ENCODE results near the gene EHD4. TPM values are rescaled to one million over a fixed set of nuclear protein-coding genes. Genes with fewer than 3 reads are reported as not detected.

The EHD4 gene
- total RNA-seq, 1 donor from 2014 or later, result 20.9 TPM

DNA sequence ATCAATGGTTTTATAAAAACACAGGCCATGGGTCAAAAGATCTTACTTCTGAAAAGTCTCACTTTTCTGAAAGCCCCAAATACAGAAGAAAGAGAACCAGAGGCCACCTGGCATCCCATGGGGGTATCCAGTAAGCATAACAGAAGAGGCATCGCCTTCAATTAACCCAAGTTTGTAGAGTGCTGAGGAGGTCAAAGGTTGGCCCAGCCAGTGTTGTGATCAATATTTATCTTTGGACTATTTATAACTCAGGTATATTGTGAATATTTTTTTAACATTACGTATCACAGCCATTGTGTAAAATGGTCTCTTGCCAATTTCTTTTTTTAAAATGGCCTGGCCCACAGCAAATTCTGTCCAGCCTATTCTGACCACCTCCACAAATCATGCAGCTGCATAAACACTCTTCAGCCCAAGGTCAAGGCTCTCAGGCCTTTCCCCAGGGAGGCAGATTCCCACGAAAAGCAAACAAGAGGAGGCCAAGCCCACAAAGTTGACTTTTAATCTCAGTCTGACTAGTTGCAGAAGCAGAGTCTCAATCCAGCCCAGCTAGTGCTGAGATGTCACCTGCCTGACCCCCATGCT lies 52.3 kb downstream of the EHD4 start:
- DNase-seq (ENCODE audit: extremely low spot score, unreplicated experiment), result no peak
- Mint-ChIP-seq H3K9me3 (ENCODE audit: unreplicated experiment) (no peaks in the 10 kb centered on the region), H3K36me3 (ENCODE audit: unreplicated experiment) (peaks cover 29% of the 10 kb centered on the region), H3K4me3 (ENCODE audit: unreplicated experiment) (peak overlapping the region; percentile 6), H3K27ac (ENCODE audit: unreplicated experiment) (peak overlapping the region; percentile 71), H3K27me3 (ENCODE audit: unreplicated experiment) (no peaks in the 10 kb centered on the region), H3K4me1 (ENCODE audit: unreplicated experiment) (peaks cover 61% of the 10 kb centered on the region)
- TF ChIP-seq, protein P1, sequence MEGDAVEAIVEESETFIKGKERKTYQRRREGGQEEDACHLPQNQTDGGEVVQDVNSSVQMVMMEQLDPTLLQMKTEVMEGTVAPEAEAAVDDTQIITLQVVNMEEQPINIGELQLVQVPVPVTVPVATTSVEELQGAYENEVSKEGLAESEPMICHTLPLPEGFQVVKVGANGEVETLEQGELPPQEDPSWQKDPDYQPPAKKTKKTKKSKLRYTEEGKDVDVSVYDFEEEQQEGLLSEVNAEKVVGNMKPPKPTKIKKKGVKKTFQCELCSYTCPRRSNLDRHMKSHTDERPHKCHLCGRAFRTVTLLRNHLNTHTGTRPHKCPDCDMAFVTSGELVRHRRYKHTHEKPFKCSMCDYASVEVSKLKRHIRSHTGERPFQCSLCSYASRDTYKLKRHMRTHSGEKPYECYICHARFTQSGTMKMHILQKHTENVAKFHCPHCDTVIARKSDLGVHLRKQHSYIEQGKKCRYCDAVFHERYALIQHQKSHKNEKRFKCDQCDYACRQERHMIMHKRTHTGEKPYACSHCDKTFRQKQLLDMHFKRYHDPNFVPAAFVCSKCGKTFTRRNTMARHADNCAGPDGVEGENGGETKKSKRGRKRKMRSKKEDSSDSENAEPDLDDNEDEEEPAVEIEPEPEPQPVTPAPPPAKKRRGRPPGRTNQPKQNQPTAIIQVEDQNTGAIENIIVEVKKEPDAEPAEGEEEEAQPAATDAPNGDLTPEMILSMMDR (IDR thresholded peaks at IDR 0.05), result no peak

DNA sequence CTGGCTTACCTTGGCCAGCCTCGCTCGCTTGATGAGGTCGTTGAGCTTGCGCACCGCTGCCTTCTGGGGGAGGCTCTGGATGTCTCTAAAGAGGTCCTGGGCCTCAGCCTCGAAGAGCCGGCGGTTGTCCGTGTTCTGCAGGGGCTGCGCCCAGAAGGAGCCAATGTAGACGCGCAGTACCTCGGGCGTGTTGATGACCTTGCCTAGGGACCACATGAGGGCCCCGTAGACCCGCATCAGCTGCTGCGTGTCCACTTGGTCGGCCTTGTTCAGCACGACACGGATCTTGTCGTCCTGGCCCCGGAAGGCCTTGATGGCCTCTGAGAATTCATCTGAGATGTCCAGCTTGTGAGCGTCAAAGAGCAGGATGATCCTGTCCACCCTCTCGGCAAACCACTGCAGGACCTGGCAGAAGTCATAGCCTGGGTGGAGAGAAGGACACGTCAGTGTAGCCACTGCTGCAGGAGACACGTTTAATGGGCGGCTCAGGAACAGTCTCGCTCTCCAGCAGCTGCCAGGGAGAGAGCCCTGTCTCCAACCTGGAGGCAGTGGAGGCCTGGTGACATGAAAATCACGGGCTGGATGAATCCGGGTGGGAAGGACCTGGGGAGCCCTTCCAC lies 53.0 kb downstream of the EHD4 start:
- H3K4me1 Mint-ChIP-seq (ENCODE audit: unreplicated experiment), result peaks cover 61% of the 10 kb centered on the region
- peak overlapping the region; percentile 48 for H3K4me3 Mint-ChIP-seq (ENCODE audit: unreplicated experiment)
- no peak for DNase-seq (ENCODE audit: extremely low spot score, unreplicated experiment)
- H3K27me3 Mint-ChIP-seq (ENCODE audit: unreplicated experiment), result no peaks in the 10 kb centered on the region
- H3K27ac Mint-ChIP-seq (ENCODE audit: unreplicated experiment), result peak overlapping the region; percentile 71
- H3K9me3 Mint-ChIP-seq (ENCODE audit: unreplicated experiment), result no peaks in the 10 kb centered on the region
- TF ChIP-seq, protein P1 (IDR thresholded peaks at IDR 0.05), result no peak
- H3K36me3 Mint-ChIP-seq (ENCODE audit: unreplicated experiment), result peaks cover 27% of the 10 kb centered on the region

DNA sequence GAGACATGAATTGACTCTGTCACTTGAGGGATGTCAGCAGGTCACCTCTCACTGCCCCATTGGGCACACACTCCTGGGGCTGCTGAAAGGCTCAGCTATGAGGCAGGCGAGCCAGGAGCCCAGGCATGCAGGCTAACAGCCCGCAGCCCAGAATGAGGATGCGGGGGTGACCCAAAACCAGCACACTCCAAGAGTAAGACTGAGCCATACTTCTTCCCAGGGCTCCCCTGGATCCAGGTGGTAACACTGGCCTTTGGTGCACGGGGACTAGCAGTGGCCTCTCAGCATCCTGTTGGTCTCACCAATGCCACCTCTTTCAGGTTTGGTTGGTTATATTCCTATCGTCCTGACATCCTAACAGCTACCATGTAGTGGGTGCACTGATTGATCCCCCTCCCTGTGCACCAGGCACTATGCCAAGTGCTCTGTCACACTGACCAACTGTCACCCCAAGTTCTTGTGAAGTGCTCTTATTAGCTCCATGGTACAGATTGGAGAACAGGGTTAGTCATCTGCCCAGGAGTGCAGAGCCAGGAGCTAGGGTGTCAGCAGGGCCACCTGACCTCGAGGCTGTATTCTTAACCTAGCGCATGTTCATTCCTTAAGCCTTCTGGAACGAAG lies 53.7 kb downstream of the EHD4 start:
- Mint-ChIP-seq H3K4me3 (ENCODE audit: unreplicated experiment) (no peak overlapping the region), H3K36me3 (ENCODE audit: unreplicated experiment) (peaks cover 25% of the 10 kb centered on the region), H3K27ac (ENCODE audit: unreplicated experiment) (no peak overlapping the region), H3K4me1 (ENCODE audit: unreplicated experiment) (peaks cover 63% of the 10 kb centered on the region), H3K9me3 (ENCODE audit: unreplicated experiment) (no peaks in the 10 kb centered on the region), H3K27me3 (ENCODE audit: unreplicated experiment) (no peaks in the 10 kb centered on the region)
- no peak for DNase-seq (ENCODE audit: extremely low spot score, unreplicated experiment)
- TF ChIP-seq, protein P1 (IDR thresholded peaks at IDR 0.05), result no peak

DNA sequence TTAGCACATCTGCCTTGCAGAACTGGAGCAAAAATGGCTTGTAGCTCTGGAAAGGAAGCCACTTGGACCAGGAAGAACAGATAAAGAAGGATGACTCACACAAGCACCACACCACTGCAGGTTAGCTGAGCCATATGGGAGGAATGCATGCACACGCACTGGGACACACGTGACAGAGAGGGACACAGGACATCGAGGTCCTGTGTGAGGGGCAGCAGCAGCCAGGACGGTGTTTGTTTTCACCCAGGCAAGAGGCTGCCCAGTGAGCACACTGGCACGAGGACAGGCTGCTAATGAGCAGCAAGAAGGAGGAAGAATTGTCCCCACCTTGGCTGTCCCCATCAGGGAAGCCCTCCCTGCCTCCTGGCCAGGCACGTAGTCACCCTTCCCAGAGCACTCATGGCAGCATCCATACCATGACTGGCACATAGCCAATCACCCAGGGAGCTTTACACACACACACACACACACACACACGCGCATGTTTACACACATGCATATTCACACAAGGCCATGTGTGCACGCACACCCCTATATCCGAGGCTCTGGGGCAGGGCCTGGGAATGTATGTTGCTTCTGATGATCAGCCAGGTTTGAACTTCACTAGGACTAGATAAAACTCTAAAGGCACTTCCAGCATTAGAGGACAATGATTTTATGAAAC lies 54.5 kb downstream of the EHD4 start:
- no peak overlapping the region for H3K27ac Mint-ChIP-seq (ENCODE audit: unreplicated experiment)
- H3K9me3 Mint-ChIP-seq (ENCODE audit: unreplicated experiment), result no peaks in the 10 kb centered on the region
- TF ChIP-seq, protein P1 (IDR thresholded peaks at IDR 0.05), result no peak
- DNase-seq (ENCODE audit: extremely low spot score, unreplicated experiment), result no peak
- H3K4me3 Mint-ChIP-seq (ENCODE audit: unreplicated experiment), result no peak overlapping the region
- no peaks in the 10 kb centered on the region for H3K27me3 Mint-ChIP-seq (ENCODE audit: unreplicated experiment)
- H3K4me1 Mint-ChIP-seq (ENCODE audit: unreplicated experiment), result peaks cover 59% of the 10 kb centered on the region
- H3K36me3 Mint-ChIP-seq (ENCODE audit: unreplicated experiment), result peaks cover 30% of the 10 kb centered on the region

Measured in osteocyte (in vitro differentiated cells).